ENCODE results near the gene FBXO4.

The FBXO4 gene

DNA sequence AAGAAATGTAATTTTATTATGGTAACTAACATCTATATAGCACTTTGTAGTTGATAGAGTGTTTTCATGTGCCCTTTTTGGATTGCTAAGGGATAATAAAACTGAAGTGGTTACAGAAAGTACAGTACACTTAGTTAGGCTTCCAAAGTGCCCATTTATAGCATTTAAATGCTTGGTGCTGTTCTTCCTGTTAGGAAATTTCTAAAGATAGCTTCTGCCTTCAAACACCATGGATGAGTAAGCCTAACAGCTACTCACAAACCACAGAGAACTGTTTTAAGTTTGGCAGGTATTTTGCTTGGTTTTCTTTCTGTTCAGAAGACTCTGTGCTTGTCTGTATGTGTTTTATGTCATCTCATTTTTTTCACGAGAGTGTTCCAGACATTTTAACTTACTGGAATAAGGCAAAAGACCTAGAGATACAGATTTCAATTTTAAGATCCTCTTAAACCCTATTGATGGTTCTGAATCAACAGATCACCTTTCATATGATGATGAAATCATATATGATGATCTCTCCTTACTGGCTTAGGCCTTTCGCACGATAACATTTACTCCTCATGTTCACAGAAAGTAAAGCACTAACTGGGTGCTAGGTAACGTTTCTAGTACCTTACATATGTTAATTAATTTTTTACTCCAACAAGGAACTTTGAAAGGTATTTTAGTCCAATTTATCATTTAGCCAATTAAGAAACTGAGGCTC lies 16.6 kb upstream of the FBXO4 start:
- no peak for TF ChIP-seq CTCF (conservative IDR thresholded peaks at IDR 0.05; ENCODE audit: low read depth, low read length)
- 0 out of 2 replicates have a peak, but pooled peaks cover 3% of the 10 kb centered on the region for H4K20me1 ChIP-seq (ENCODE audit: insufficient read depth)
- H3K36me3 ChIP-seq (ENCODE audit: insufficient read depth), result 0 out of 2 replicates have a peak, but pooled peaks cover 4% of the 10 kb centered on the region
- H3K27ac ChIP-seq, result no peak overlapping the region
- H2AFZ ChIP-seq (ENCODE audit: low read depth), result no peak overlapping the region
- H3K4me3 ChIP-seq (IDR thresholded peaks at IDR 0.05; ENCODE audit: insufficient read depth, low read depth, low read length), result no peak overlapping the region
- no peak overlapping the region for H3K9ac ChIP-seq
- peaks cover 25% of the 10 kb centered on the region; the same call in 1 of the 2 replicates for H3K79me2 ChIP-seq (ENCODE audit: insufficient read depth, low read depth)
- H3K27me3 ChIP-seq (ENCODE audit: insufficient read depth, low read depth), result no peaks in the 10 kb centered on the region
- no peak overlapping the region for H3K4me2 ChIP-seq
- peaks cover 12% of the 10 kb centered on the region for H3K4me1 ChIP-seq (ENCODE audit: low read depth, poor library complexity, severe bottlenecking)

GRCh38 chr5:41918105-41918504 lies 7.0 kb upstream of the FBXO4 start:
- H3K36me3 ChIP-seq (ENCODE audit: insufficient read depth), result no peaks in the 10 kb centered on the region
- H3K4me2 ChIP-seq, result no peak overlapping the region
- no peaks in the 10 kb centered on the region for H4K20me1 ChIP-seq (ENCODE audit: insufficient read depth)
- H3K4me1 ChIP-seq (ENCODE audit: low read depth, poor library complexity, severe bottlenecking), result peaks cover 11% of the 10 kb centered on the region
- TF ChIP-seq CTCF (conservative IDR thresholded peaks at IDR 0.05; ENCODE audit: low read depth, low read length), result no peak
- H3K27ac ChIP-seq, result no peak overlapping the region
- H3K27me3 ChIP-seq (ENCODE audit: insufficient read depth, low read depth), result no peaks in the 10 kb centered on the region
- no peak overlapping the region for H2AFZ ChIP-seq (ENCODE audit: low read depth)
- H3K4me3 ChIP-seq (IDR thresholded peaks at IDR 0.05; ENCODE audit: insufficient read depth, low read depth, low read length), result no peak overlapping the region
- H3K79me2 ChIP-seq (ENCODE audit: insufficient read depth, low read depth), result no peaks in the 10 kb centered on the region
- H3K9ac ChIP-seq, result no peak overlapping the region

DNA sequence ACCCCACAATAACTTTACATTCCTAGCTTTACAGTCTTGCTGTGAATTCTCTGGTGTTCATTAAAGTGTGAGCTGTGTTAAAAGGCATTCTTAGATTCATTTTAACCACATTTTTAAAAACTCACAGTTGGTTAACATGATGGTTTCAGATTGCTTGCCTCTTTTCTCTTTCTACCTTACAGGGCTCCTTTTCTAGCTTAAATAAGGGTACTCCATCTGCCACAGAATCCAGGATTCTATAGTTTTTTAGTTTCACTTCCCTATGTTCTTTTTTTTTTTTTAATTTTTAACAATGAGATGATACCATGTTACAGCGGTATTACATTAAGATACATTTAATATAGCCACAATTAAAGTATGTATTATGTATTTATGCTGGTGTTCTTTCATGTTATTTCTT lies 3.9 kb upstream of the FBXO4 start:
- no peaks in the 10 kb centered on the region for H3K27me3 ChIP-seq (ENCODE audit: insufficient read depth, low read depth)
- no peak overlapping the region for H3K4me2 ChIP-seq
- H2AFZ ChIP-seq (ENCODE audit: low read depth), result no peak overlapping the region
- no peak overlapping the region for H3K9ac ChIP-seq
- H3K79me2 ChIP-seq (ENCODE audit: insufficient read depth, low read depth), result no peaks in the 10 kb centered on the region
- no peaks in the 10 kb centered on the region for H4K20me1 ChIP-seq (ENCODE audit: insufficient read depth)
- no peak for TF ChIP-seq CTCF (conservative IDR thresholded peaks at IDR 0.05; ENCODE audit: low read depth, low read length)
- H3K36me3 ChIP-seq (ENCODE audit: insufficient read depth), result no peaks in the 10 kb centered on the region
- peaks cover 22% of the 10 kb centered on the region for H3K4me1 ChIP-seq (ENCODE audit: low read depth, poor library complexity, severe bottlenecking)
- no peak overlapping the region for H3K4me3 ChIP-seq (IDR thresholded peaks at IDR 0.05; ENCODE audit: insufficient read depth, low read depth, low read length)
- no peak overlapping the region for H3K27ac ChIP-seq

DNA sequence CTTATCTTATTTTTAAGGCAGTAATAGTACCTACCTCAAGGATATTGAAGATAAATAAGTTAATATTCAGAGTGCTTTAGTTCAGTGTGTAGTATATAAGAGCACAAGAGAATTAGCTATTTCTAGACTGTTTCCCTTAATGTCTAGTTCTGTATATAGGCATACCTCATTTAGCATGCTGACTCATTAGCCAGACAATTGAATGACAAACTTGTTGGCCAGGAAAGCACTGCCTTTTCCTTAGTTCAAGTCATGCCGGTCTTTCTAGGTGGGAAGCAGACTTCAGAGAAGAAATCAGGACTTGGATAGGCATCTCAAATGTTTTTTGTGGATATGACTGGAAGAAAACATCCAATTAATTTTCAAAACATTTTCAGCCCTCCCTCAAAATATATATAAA lies 3.2 kb upstream of the FBXO4 start:
- Histone ChIP-seq H3K36me3 (ENCODE audit: insufficient read depth) (no peaks in the 10 kb centered on the region), H3K9ac (no peak overlapping the region), H2AFZ (ENCODE audit: low read depth) (no peak overlapping the region), H3K4me1 (ENCODE audit: low read depth, poor library complexity, severe bottlenecking) (peaks cover 22% of the 10 kb centered on the region), H4K20me1 (ENCODE audit: insufficient read depth) (no peaks in the 10 kb centered on the region), H3K4me2 (no peak overlapping the region), H3K79me2 (ENCODE audit: insufficient read depth, low read depth) (no peaks in the 10 kb centered on the region), H3K27me3 (ENCODE audit: insufficient read depth, low read depth) (no peaks in the 10 kb centered on the region), H3K27ac (no peak overlapping the region), H3K4me3 (IDR thresholded peaks at IDR 0.05; ENCODE audit: insufficient read depth, low read depth, low read length) (no peak overlapping the region)
- no peak for TF ChIP-seq CTCF (conservative IDR thresholded peaks at IDR 0.05; ENCODE audit: low read depth, low read length)

Data from KMS-11 (cell line).